GM19238 (cell line): ENCODE data around the gene TEX35.

ENCODE experiments used
- DNase-seq: peaks from one replicate; pipeline ENCODE4 v3.0.0; 2011; ENCODE audit warnings: low spot score; ENCODE audit not compliant: insufficient read length

Gene TEX35

DNA sequence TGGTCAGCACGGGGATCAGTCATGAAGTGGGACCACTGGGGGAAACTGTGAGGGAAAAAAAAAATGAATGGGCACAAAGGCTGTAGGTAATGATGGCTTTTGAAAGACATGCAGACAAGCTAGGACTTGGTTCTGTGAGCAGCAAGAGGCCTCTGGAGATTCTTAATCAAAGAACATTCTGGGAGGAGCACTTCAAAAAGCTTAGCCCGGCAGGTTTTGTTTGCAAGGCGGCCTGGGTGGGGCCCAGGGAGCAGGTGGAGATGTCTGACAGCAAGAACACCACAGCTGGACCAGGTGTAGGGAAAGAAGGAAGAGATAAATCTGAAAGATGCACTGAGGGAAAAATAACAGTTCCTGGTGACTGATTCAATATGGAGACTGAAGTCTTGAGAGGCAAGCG, 6.0 kb downstream of the TEX35 start:
- no peak for DNase-seq

DNA sequence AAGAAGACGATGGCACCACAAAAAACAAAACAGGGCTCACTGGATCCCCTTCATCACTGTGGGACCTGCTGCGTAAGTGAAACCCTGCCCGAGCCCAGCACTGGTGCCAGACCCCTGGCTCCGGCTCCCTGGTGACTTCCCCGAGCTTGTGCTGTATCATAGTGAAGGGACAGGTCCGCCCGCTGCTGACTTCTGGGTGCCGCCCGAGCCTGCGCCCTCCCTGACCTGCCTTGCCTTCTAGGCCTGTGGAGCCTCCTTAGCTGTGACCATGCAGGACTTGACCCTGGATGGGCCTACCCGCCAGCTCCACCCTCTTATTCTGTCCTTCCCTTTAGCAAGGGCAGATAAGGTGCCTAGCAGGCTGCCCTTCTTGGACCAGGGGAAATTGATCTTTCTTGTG, 7.9 kb downstream of the TEX35 start:
- no peak for DNase-seq

DNA sequence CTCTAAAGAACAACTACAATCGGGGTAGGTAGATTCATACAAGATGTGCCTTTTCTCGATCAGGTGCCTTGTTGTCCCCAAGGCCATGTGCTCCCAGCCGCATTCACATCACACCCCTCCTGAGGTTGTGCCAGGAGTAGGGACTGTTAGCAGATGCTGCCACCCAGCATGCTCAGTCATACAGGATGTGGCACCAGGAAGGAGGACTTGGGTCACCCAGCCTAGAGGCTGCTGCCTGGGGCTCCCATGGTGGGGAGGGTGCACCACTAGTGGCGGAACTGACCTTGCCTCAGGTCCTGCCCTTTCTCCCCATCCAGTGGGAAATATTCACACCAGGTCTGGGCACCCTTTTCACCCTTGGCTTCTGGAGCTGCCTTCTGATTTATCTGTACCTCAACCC, 8.3 kb downstream of the TEX35 start:
- DNase-seq, result no peak

GRCh38 chr1:178527117-178527516, 14.2 kb downstream of the TEX35 start:
- DNase-seq, result no peak

DNA sequence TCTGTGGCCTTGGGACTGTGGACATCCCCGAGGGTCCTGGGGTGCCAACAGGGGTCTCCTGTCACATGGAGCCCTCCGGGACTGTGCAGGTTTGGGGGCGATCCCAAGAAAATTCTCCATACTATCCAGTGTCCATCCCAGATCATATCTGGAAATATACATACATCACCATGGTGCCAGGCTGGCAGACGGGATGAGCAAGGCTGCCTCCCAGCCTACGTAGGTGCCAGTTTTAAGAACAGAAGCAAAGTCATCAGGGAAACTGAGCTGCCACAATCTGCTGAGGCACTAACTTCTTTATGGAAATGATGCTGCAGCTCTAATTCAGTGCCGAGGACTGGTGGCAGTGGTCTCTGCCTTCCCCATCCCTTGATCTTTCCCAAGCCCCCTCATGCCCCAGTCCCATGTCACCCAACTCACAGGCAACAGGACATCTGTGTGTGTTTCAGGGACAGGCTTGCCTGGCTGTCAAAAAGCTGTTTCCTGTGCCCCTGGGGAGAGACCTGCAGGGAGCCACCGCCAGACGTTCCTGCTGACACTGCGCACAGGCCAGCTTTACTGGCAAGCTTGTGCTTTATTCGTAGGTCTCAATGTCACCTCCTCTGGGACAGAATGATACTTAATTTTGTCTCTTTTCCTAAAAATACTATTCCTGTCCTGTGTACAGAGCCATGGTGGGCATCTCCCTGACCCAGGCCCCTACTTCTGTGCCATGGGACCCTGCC, 15.5 kb downstream of the TEX35 start:
- no peak for DNase-seq

DNA sequence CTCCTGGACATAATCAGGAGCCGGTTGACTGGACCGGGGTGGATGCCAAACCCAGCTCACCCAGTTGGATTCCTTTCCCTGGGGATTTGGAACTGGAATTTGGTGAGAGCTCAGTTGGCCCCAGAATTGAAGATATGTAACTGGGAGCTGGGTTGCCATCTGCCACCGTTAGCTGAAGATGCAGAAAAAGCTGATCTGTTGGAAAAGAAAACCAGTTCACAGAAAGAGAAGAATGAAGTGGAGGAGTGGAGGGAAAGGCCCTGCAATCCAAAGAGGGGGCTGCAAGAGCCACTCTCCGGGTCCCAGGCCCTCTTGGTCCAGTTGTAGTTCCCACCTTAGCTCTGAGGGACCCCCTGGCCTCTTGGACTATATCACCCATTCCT, 16.0 kb downstream of the TEX35 start:
- no peak for DNase-seq

DNA sequence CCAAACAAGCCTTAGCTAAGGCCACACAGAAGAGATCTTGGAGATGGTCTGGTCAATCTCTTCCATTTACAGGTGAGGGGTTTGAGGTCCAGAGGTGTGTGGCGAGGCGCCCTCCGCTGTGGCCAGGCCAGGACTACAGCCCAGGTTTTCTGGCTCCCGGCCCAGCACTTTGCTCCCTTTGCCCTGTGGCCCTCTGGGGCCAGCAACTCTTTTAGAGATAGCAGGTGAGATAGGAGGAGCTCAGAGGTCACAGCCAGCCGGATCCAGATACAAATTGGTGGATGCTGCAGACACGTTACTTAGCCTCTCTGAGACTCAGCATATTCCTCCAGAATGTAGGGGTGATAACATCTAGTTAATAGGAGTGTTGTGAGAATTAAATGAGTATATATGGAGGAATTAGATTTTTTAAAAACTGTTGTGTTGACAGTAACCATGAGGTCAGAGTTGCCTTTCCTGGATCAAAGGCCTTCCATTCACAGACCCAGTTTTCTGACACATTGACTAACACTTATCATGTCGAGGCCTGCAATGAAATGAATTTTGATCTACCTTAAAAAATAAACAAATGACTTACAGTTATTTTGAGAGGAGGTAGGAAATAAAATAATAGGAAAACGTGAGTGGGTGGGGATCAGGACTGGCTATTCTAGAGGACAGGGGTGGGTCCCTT, 16.6 kb downstream of the TEX35 start:
- no peak for DNase-seq

DNA sequence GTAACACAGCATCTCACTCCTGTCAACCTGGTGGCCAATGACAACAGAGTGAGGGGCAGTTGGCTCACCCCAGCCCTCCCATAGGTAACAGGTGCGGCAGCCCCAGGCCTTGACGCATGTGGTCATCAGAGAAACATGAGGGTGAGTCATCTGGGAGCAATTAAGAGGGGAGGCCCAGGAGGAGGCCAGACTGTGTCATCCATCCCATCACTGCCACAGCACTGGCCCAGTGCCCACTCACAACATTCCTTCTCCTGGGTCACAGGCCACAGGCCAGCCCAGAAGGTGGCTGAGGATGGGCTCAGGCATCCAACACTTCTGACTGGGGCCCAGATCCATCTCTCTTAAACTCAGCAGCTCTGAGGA, 17.1 kb downstream of the TEX35 start:
- no peak for DNase-seq

GRCh38 chr1:178530502-178530901, 17.6 kb downstream of the TEX35 start:
- no peak for DNase-seq

DNA sequence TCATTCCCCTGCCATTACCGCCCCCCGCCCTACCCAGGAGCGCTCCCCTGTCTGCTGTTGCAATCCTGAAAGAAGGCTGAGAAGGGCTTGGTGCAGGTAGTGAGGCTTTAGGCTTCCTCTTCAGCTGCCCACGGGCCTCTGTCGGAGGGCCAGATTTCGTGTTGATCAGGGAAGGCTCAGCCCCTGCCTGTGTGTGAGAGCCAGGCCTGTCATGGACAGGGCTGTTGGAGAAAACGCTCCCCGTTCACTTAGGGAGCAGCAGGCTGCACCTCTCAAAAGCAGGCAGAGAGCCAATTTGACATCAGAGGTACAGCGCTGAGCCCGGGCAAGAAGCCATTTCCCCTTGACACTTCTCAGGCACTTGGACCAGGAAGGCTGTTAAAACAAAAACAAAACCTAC, 19.0 kb downstream of the TEX35 start:
- DNase-seq, result no peak

- peak; percentile 72 for DNase-seq
These were observed 19.5 kb downstream of the TEX35 start for GRCh38 chr1:178532392-178532791.

DNA sequence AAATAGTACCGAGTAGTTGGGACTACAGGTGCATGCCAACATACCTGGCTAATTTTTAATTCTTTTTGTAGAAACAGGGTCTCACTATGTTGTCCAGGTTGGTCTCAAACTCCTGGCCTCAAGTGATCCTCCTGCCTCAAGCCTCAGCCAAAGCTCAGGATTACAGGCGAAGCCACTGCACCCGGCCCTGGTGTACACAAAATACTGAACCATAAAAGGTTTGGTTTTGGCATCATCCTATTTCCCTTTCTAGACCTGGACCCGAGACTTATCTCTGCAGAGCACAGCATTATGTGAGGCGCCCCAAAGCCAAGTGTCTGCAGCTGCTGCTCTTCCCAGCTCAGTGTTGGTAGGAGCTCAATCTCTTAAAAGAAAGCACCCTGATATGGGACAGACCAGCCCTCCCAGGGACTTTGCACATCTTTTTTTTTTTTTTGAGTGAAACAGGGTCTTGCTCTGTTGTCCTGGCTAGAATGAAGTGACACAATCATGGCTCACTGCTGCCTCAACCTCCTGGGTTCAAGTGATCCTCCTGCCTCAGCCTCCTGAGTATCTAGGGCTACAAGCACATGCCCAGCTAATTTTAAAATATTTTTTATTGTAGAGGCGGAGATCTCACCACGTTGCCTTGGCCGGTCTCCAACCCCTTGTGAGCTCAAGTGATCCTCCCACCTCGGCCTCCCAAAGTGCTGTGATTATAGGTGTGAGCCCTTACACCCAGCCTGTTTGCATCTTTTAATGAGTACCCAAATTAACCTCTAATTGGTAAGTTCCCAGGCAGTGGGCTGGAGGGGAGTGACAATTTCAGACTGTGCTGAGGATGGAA, 20.4 kb downstream of the TEX35 start:
- DNase-seq, result no peak

GRCh38 chr1:178534137-178534868, 21.4 kb downstream of the TEX35 start:
- no peak for DNase-seq

- DNase-seq, result no peak
These were observed 23.4 kb downstream of the TEX35 start for GRCh38 chr1:178536329-178536728.

GRCh38 chr1:178536844-178537371, 24.0 kb downstream of the TEX35 start:
- DNase-seq, result no peak

- no peak for DNase-seq
These were observed 24.6 kb downstream of the TEX35 start for GRCh38 chr1:178537382-178538090.

GRCh38 chr1:178538192-178538916, 25.4 kb downstream of the TEX35 start:
- no peak for DNase-seq

DNA sequence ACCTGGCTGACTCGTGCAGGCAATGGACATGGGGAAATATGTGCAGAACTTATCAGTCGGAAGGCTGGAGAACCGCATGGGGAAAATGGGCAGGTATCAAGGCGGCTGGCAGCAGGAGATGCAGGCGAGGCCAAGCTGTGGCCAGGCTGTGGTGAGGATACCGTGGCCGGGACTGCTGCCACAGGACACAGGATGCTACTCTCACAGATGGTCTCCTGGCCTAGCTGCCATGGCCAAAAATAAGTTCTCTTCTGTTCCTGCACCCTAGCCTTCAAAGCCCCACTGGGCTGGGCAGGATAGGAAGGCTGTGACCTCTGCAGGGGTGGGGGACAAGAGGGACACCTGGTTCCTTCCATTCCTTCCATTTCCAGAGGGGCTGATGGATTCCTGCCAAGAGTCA, 26.4 kb downstream of the TEX35 start:
- no peak for DNase-seq

DNA sequence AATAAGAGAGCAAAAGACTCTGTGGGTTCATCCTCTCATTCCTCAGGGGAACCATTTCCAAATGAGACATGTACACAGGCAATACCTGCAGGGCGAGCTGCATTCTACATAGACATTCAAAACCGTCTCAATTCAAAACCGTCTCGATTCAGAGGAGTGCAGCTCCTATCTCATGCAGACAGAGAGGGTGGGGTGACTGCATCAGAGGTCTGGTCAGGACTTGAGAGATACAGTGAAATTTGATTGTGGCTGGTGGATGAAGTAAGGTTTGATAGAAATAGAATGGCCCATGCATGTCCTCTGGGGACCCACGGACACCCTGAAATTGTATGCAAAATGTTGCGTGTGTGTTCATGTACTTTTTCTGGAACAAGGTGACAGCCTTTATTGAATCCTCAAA, 27.3 kb downstream of the TEX35 start:
- no peak for DNase-seq

DNA sequence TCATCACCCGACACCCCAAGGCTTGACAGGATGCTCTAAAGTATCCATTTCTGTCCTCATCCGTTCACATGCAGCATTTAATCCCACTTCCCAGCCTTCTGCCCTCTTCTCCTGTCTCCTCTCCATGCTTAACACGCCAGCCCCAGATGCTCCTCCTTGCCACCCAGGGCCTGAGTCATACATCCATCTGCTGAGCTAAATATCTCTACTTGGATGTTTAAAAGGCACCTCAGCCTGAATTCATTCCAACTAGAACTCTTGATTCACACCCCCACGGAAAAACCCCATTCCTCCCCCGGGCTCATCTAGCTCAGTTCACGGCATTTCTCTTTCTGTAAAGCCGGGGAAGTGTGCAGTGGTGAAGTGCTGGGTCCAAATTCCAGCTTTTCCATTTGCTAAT, 27.7 kb downstream of the TEX35 start:
- DNase-seq, result no peak
